Endodermal cell (in vitro differentiated cells): ENCODE data around the gene BNC2. TPM values are rescaled to one million over a fixed set of nuclear protein-coding genes. Genes with fewer than 3 reads are reported as not detected.

Source experiments
- DNase-seq: peaks from one replicate; pipeline ENCODE4 v3.0.0-alpha.2; 2017
- H3K27ac ChIP-seq: 2 replicates; pipeline ENCODE4 v1.5.1; 2013; ENCODE audit warnings: mild to moderate bottlenecking, low read depth, low read length, moderate library complexity
- H3K27me3 ChIP-seq: 2 replicates; pipeline ENCODE4 v1.6.1; 2013; ENCODE audit warnings: mild to moderate bottlenecking, low read length, moderate library complexity; ENCODE audit not compliant: insufficient read depth, control insufficient read depth, poor library complexity, severe bottlenecking
- H3K36me3 ChIP-seq: 2 replicates; pipeline ENCODE4 v1.7.0; 2013; ENCODE audit warnings: mild to moderate bottlenecking, low read length, moderate library complexity; ENCODE audit not compliant: control insufficient read depth, insufficient read depth
- H3K4me1 ChIP-seq: one replicate; pipeline ENCODE4 v1.7.0; 2013; ENCODE audit warnings: low read length; ENCODE audit not compliant: control insufficient read depth, insufficient read depth
- H3K4me3 ChIP-seq: 2 replicates; pipeline ENCODE4 v1.5.1; 2013; ENCODE audit warnings: mild to moderate bottlenecking, low read length, moderate library complexity
- H3K9ac ChIP-seq: 2 replicates; pipeline ENCODE4 v1.6.1; 2013; ENCODE audit warnings: mild to moderate bottlenecking, low read length, moderate library complexity; ENCODE audit not compliant: poor library complexity, severe bottlenecking; ENCODE audit errors: extremely low read depth
- H3K9me3 ChIP-seq: 2 replicates; pipeline ENCODE4 v1.6.1; 2013; ENCODE audit warnings: mild to moderate bottlenecking, low read length, moderate library complexity; ENCODE audit not compliant: control insufficient read depth
- H3K27ac Mint-ChIP-seq: 2 replicates; pipeline ENCODE4 v1.8.0; 2020; ENCODE audit warnings: mixed read lengths
- H3K27me3 Mint-ChIP-seq: 2 replicates; pipeline ENCODE4 v1.8.0; 2021; ENCODE audit warnings: mild to moderate bottlenecking, mixed read lengths; ENCODE audit not compliant: insufficient read depth
- H3K36me3 Mint-ChIP-seq: 2 replicates; pipeline ENCODE4 v1.8.0; 2020; ENCODE audit warnings: low read depth, mixed read lengths
- H3K4me1 Mint-ChIP-seq: 2 replicates; pipeline ENCODE4 v1.8.0; 2020; ENCODE audit warnings: mixed read lengths
- H3K4me3 Mint-ChIP-seq: 2 replicates; pipeline ENCODE4 v1.8.0; 2020; ENCODE audit warnings: mild to moderate bottlenecking, moderate library complexity, mixed read lengths
- H3K9me3 Mint-ChIP-seq: 2 replicates; pipeline ENCODE4 v1.8.0; 2020; ENCODE audit warnings: mild to moderate bottlenecking, mixed read lengths
- CTCF ChIP-seq: fragments of 200-600 bp; sonication (generic); conservative IDR thresholded peaks from 2 replicates; pipeline ENCODE4 v1.5.0; 2021; ENCODE audit warnings: antibody characterized with exemption, mild to moderate bottlenecking
- WGBS, 2 experiments: methylation state at CpG; one replicate each; pipeline versions ENCODE4 v1.1.5 to v1.1.7; 2013; ENCODE audit warnings: missing lambda C conversion rate in 2 of 2, mixed read lengths in 1 of 2; ENCODE audit not compliant: insufficient coverage in 1 of 2, insufficient read length in 1 of 2; 5-methylcytosine and 5-hydroxymethylcytosine counted together
- total RNA-seq, 2 donors: library from RNA; stranded (reverse); fragmentation: NEBNext Ultra II Directional in 1 of 2; extraction: Animal tissue kit (Norgen Biotek cat#: 25700) in 1 of 2; gene quantifications; 2 replicates in 1 of 2; 3 replicates in 1 of 2; pipeline ENCODE4 v1.2.1, GENCODE V29; 2021

Gene BNC2
- total RNA-seq, 2 donors from 2014 or later = 3.0 to 10.5 TPM

GRCh38 chr9:16821344-16821743 lies 49.1 kb downstream of the BNC2 start:
- DNase-seq = no peak
- H3K9ac ChIP-seq = no peak overlapping the region
- Mint-ChIP-seq H3K27ac (no peak overlapping the region), H3K9me3 (no peaks in the 10 kb centered on the region), H3K4me3 (no peak overlapping the region), H3K36me3 (no peaks in the 10 kb centered on the region), H3K4me1 (peaks cover 39% of the 10 kb centered on the region), H3K27me3 (no peaks in the 10 kb centered on the region)
- no peaks in the 10 kb centered on the region for H3K27me3 ChIP-seq
- H3K4me1 ChIP-seq = no peaks in the 10 kb centered on the region
- TF ChIP-seq CTCF = no peak
- no peak overlapping the region for H3K4me3 ChIP-seq
- H3K36me3 ChIP-seq = no peaks in the 10 kb centered on the region
- H3K27ac ChIP-seq = no peak overlapping the region
- no peaks in the 10 kb centered on the region for H3K9me3 ChIP-seq
- 80 to 96% methylated on average over 1 of the region's 1 CpG for WGBS, 2 experiments

- Mint-ChIP-seq H3K27me3 (no peaks in the 10 kb centered on the region), H3K36me3 (no peaks in the 10 kb centered on the region), H3K4me3 (no peak overlapping the region), H3K27ac (no peak overlapping the region), H3K9me3 (no peaks in the 10 kb centered on the region), H3K4me1 (peaks cover 40% of the 10 kb centered on the region)
- H3K36me3 ChIP-seq = no peaks in the 10 kb centered on the region
- TF ChIP-seq CTCF = no peak
- DNase-seq = no peak
- WGBS, 2 experiments = 90 to 92% methylated on average over 1 to 2 of the region's 2 CpGs
- H3K9me3 ChIP-seq = no peaks in the 10 kb centered on the region
- no peaks in the 10 kb centered on the region for H3K27me3 ChIP-seq
- no peak overlapping the region for H3K4me3 ChIP-seq
- H3K4me1 ChIP-seq = peaks cover 10% of the 10 kb centered on the region
- H3K9ac ChIP-seq = no peak overlapping the region
- no peak overlapping the region for H3K27ac ChIP-seq
Observed at GRCh38 chr9:16817514-16817913, 53.0 kb downstream of the BNC2 start.

- 87% methylated on average over 2 of the region's 2 CpGs; no CpG with 5 or more reads in 1 of the 2 experiments for WGBS, 2 experiments
- Histone ChIP-seq H3K9ac (no peak overlapping the region), H3K4me1 (peaks cover 10% of the 10 kb centered on the region), H3K27me3 (no peaks in the 10 kb centered on the region), H3K27ac (no peak overlapping the region), H3K36me3 (no peaks in the 10 kb centered on the region), H3K9me3 (no peaks in the 10 kb centered on the region), H3K4me3 (no peak overlapping the region)
- Mint-ChIP-seq H3K36me3 (no peaks in the 10 kb centered on the region), H3K4me1 (peaks cover 45% of the 10 kb centered on the region), H3K27ac (no peak overlapping the region), H3K4me3 (no peak overlapping the region), H3K27me3 (no peaks in the 10 kb centered on the region), H3K9me3 (no peaks in the 10 kb centered on the region)
- DNase-seq = no peak
- no peak for TF ChIP-seq CTCF
Observed at GRCh38 chr9:16817002-16817401, 53.5 kb downstream of the BNC2 start.
